Uterus (tissue), 4 donors: ENCODE measurements around the gene CA10. TPM values are rescaled to one million over a fixed set of nuclear protein-coding genes. Genes with fewer than 3 reads are reported as not detected.

Experiments
- DNase-seq, 2 donors: peaks; one replicate each; pipeline ENCODE4 v3.0.0-alpha.2; 2019 to 2020
- H3K27ac ChIP-seq, 2 donors: fragments of 200-600 bp; sonication (generic); 1 replicate in 1 of 2; 2 replicates in 1 of 2; pipeline ENCODE4 v1.5.1; 2016 to 2018
- H3K27me3 ChIP-seq, 2 donors: fragments of 200-600 bp; sonication (generic); one replicate each; pipeline ENCODE4 v1.5.1; 2018 to 2019; ENCODE audit warnings: control low read depth in 1 of 2
- H3K36me3 ChIP-seq, 2 donors: fragments of 200-600 bp; sonication (generic); one replicate each; pipeline ENCODE4 v1.5.1; 2019; ENCODE audit warnings: control low read depth in 1 of 2
- H3K4me1 ChIP-seq, 2 donors: fragments of 200-600 bp; sonication (generic); one replicate each; pipeline ENCODE4 v1.5.1; 2018 to 2019; ENCODE audit warnings: control low read depth in 1 of 2
- H3K4me3 ChIP-seq, 2 donors: fragments of 200-600 bp; sonication (generic); 1 replicate in 1 of 2; 2 replicates in 1 of 2; pipeline ENCODE4 v1.5.1; 2018 to 2019; ENCODE audit warnings: mild to moderate bottlenecking in 1 of 2
- H3K9me3 ChIP-seq, 2 donors: fragments of 200-600 bp; sonication (generic); one replicate each; pipeline ENCODE4 v1.5.1; 2019; ENCODE audit warnings: control low read depth in 1 of 2
- POLR2A ChIP-seq, 2 donors: fragments of 450-650 bp; IDR thresholded peaks; one replicate each; pipeline ENCODE4 v1.6.1; 2016; ENCODE audit warnings: antibody characterized with exemption in 2 of 2, mild to moderate bottlenecking in 1 of 2, moderate library complexity in 1 of 2
- intact Hi-C: fragments of 100-400 bp; cut with DNase I; formaldehyde crosslinking; loops from one replicate; pipeline ENCODE4 v1.15.1; 2023; ENCODE audit warnings: low total_unique reads
- total RNA-seq, 4 donors: library from RNA; depleted of rRNA in 3 of 4; stranded (reverse); fragments of >200 nt in 3 of 4; gene quantifications; one replicate each; pipeline versions ENCODE4 v1.1.0 to v1.2.4, GENCODE V29; 2014 to 2023
- TF ChIP-seq, protein P1 (sequence below), 4 experiments: fragments of 200-600 bp in 2 of 4; fragments of 450-650 bp in 2 of 4; sonication (generic) in 2 of 4; IDR thresholded peaks; one replicate each; pipeline ENCODE4 v1.5.1; 2016 to 2019; ENCODE audit warnings: antibody characterized with exemption in 4 of 4, mild to moderate bottlenecking in 2 of 4, moderate library complexity in 1 of 4
- donor health status: DM: yes; HTN: yes; CAD: no.

The CA10 gene
- total RNA-seq, 4 donors from 2014 or later: 5.3 TPM; not detected in 3

GRCh38 chr17:51629232-51629631, 529.3 kb downstream of the CA10 start:
- TF ChIP-seq POLR2A (IDR thresholded peaks at IDR 0.05): no peak
- TF ChIP-seq, protein P1, sequence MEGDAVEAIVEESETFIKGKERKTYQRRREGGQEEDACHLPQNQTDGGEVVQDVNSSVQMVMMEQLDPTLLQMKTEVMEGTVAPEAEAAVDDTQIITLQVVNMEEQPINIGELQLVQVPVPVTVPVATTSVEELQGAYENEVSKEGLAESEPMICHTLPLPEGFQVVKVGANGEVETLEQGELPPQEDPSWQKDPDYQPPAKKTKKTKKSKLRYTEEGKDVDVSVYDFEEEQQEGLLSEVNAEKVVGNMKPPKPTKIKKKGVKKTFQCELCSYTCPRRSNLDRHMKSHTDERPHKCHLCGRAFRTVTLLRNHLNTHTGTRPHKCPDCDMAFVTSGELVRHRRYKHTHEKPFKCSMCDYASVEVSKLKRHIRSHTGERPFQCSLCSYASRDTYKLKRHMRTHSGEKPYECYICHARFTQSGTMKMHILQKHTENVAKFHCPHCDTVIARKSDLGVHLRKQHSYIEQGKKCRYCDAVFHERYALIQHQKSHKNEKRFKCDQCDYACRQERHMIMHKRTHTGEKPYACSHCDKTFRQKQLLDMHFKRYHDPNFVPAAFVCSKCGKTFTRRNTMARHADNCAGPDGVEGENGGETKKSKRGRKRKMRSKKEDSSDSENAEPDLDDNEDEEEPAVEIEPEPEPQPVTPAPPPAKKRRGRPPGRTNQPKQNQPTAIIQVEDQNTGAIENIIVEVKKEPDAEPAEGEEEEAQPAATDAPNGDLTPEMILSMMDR (IDR thresholded peaks at IDR 0.05): no peak

GRCh38 chr17:51627779-51628178, 530.7 kb downstream of the CA10 start:
- no peak for DNase-seq
- TF ChIP-seq POLR2A (IDR thresholded peaks at IDR 0.05): no peak
- TF ChIP-seq, protein P1 (IDR thresholded peaks at IDR 0.05): no peak
- no peaks in the 10 kb centered on the region for H3K4me1 ChIP-seq
- no peaks in the 10 kb centered on the region for H3K27me3 ChIP-seq
- H3K36me3 ChIP-seq: no peaks in the 10 kb centered on the region
- intact Hi-C loops: no loop called here
- H3K4me3 ChIP-seq: no peak overlapping the region
- no peak overlapping the region for H3K27ac ChIP-seq
- no peaks in the 10 kb centered on the region for H3K9me3 ChIP-seq

More at GRCh38 chr17:51629232-51629631, 529.3 kb downstream of the CA10 start:
- Histone ChIP-seq H3K36me3 (no peaks in the 10 kb centered on the region), H3K27me3 (no peaks in the 10 kb centered on the region), H3K4me3 (no peak overlapping the region), H3K27ac (no peak overlapping the region), H3K4me1 (no peaks in the 10 kb centered on the region), H3K9me3 (no peaks in the 10 kb centered on the region)
- no peak for DNase-seq
- intact Hi-C loops: no loop called here

DNA sequence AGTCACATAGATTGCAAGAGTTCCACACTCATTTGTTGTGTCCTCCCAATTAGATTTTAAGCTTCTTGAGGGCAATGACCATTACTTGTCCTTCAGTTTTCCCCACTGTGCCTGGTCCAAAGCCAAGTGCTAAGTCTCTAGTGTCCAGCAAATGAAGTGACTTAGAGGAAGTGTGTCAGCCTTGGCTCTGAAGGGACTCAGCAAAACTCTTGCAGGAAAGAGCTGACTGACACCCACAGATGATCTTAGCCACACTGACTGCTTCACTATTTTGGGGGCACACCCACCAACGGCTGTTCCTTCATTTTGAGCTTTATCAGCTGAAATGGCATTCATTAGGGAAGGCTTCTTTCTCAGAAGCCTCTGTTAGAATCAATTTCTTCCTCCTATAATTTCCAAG, 540.0 kb downstream of the CA10 start:
- intact Hi-C loops: no loop called here
- DNase-seq: no peak
- TF ChIP-seq POLR2A (IDR thresholded peaks at IDR 0.05): no peak
- TF ChIP-seq, protein P1 (IDR thresholded peaks at IDR 0.05): no peak
- no peaks in the 10 kb centered on the region for H3K36me3 ChIP-seq
- H3K9me3 ChIP-seq: no peaks in the 10 kb centered on the region
- no peaks in the 10 kb centered on the region for H3K27me3 ChIP-seq
- no peaks in the 10 kb centered on the region for H3K4me1 ChIP-seq
- H3K4me3 ChIP-seq: no peak overlapping the region
- no peak overlapping the region for H3K27ac ChIP-seq

GRCh38 chr17:51617986-51618385, 540.5 kb downstream of the CA10 start:
- TF ChIP-seq, protein P1 (IDR thresholded peaks at IDR 0.05): no peak
- TF ChIP-seq POLR2A (IDR thresholded peaks at IDR 0.05): no peak
- intact Hi-C loops: no loop called here
- no peak overlapping the region for H3K4me3 ChIP-seq

GRCh38 chr17:51613255-51613654, 545.3 kb downstream of the CA10 start:
- Histone ChIP-seq H3K27ac (no peak overlapping the region), H3K27me3 (no peaks in the 10 kb centered on the region), H3K36me3 (no peaks in the 10 kb centered on the region), H3K4me3 (no peak overlapping the region), H3K4me1 (no peaks in the 10 kb centered on the region), H3K9me3 (no peaks in the 10 kb centered on the region)
- no peak for DNase-seq
- no peak for TF ChIP-seq POLR2A (IDR thresholded peaks at IDR 0.05)
- TF ChIP-seq, protein P1 (IDR thresholded peaks at IDR 0.05): no peak
- intact Hi-C loops: no loop called here

More at GRCh38 chr17:51617986-51618385, 540.5 kb downstream of the CA10 start:
- Histone ChIP-seq H3K36me3 (no peaks in the 10 kb centered on the region), H3K4me1 (no peaks in the 10 kb centered on the region), H3K27me3 (no peaks in the 10 kb centered on the region), H3K27ac (no peak overlapping the region), H3K9me3 (no peaks in the 10 kb centered on the region)
- no peak for DNase-seq
